Measurements from ENCODE around the gene CETP.

DNA sequence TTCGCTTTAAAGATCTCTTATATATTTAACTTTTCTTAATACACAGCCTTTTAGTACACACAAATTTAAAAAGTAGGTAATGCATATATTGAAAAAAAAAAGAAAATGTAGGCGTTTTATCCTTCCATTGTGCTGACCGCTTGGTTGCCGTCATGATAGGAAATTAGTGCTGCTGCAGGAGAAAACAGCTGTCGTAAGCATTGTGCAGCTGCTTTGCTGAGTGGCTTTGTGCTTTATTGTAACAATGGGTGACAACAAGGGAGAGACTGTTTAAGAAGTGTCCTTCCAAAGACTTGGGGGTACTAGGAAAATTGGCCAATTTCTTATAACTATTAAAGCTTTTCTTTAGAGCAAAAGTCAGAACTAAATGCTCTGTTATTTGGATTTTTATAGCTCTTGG is 24.8 kb upstream of the CETP start:
- TF ChIP-seq, protein P1, sequence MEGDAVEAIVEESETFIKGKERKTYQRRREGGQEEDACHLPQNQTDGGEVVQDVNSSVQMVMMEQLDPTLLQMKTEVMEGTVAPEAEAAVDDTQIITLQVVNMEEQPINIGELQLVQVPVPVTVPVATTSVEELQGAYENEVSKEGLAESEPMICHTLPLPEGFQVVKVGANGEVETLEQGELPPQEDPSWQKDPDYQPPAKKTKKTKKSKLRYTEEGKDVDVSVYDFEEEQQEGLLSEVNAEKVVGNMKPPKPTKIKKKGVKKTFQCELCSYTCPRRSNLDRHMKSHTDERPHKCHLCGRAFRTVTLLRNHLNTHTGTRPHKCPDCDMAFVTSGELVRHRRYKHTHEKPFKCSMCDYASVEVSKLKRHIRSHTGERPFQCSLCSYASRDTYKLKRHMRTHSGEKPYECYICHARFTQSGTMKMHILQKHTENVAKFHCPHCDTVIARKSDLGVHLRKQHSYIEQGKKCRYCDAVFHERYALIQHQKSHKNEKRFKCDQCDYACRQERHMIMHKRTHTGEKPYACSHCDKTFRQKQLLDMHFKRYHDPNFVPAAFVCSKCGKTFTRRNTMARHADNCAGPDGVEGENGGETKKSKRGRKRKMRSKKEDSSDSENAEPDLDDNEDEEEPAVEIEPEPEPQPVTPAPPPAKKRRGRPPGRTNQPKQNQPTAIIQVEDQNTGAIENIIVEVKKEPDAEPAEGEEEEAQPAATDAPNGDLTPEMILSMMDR (IDR thresholded peaks at IDR 0.05) = no peak
- no peak for TF ChIP-seq POLR2A (IDR thresholded peaks at IDR 0.05)

Measured in lower leg skin (tissue), 3 donors.